Lower lobe of right lung (tissue), 2 donors: ENCODE results near the gene SCGB1A1. TPM values are rescaled to one million over a fixed set of nuclear protein-coding genes. Genes with fewer than 3 reads are reported as not detected.

Experiments
- ATAC-seq, 2 donors: fragments of 200-7000 bp; cut with Tn5 transposase; one replicate each; pipeline ENCODE4 v1.9.1; 2020 to 2022; ENCODE audit warnings: mild to moderate bottlenecking in 2 of 2, moderate library complexity in 2 of 2
- DNase-seq: peaks from one replicate; pipeline ENCODE4 v3.0.0-alpha.2; 2020
- H3K27ac ChIP-seq: fragments of 200-600 bp; one replicate; pipeline ENCODE4 v1.8.0; 2022
- H3K27me3 ChIP-seq: fragments of 200-600 bp; one replicate; pipeline ENCODE4 v1.8.0; 2022; ENCODE audit warnings: low read depth
- H3K36me3 ChIP-seq: fragments of 200-600 bp; one replicate; pipeline ENCODE4 v1.8.0; 2022; ENCODE audit warnings: mild to moderate bottlenecking
- H3K4me1 ChIP-seq: fragments of 200-600 bp; one replicate; pipeline ENCODE4 v1.8.0; 2022
- H3K4me3 ChIP-seq: fragments of 200-600 bp; one replicate; pipeline ENCODE4 v1.8.0; 2022; ENCODE audit warnings: mild to moderate bottlenecking
- H3K9me3 ChIP-seq: fragments of 200-600 bp; one replicate; pipeline ENCODE4 v1.8.0; 2022
- intact Hi-C: fragments of 100-400 bp; cut with DNase I; formaldehyde crosslinking; loops from one replicate; pipeline ENCODE4 v1.11.0; 2022
- total RNA-seq: library from RNA; stranded (reverse); fragmentation: NEBNext Ultra II Directional; extraction: Animal tissue kit (Norgen Biotek cat#: 25700); gene quantifications from one replicate; pipeline ENCODE4 v1.2.1, GENCODE V29; 2021
- TF ChIP-seq, protein P1 (sequence below): fragments of 200-600 bp; IDR thresholded peaks from one replicate; pipeline ENCODE4 v1.8.0; 2022; ENCODE audit warnings: antibody characterized with exemption, mild to moderate bottlenecking
- donor health status: DM: no; HTN: yes; CAD: no; lungs with severe emphysema.

Gene SCGB1A1
- total RNA-seq, 1 donor from 2014 or later = 3,364 TPM

DNA sequence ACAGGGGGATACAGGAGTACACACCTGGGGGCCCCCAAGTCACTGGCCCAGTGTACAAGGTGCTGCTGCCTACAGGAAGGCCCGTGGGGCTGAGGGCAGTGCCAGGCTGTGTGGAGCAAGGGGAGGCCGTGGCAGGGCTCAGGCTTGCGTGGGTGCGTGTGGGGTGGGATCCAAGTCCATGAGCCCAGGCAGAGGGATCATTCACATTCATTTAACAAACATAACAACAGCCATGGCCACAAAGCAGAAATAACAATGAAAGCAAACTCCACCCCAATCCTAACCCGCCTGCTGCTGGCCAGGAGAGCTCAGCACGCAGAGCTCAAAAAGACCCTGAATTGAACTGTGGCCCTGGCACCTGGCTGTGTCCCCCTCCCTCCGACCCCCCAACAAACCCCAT lies 17.0 kb upstream of the SCGB1A1 start:
- TF ChIP-seq, protein P1, sequence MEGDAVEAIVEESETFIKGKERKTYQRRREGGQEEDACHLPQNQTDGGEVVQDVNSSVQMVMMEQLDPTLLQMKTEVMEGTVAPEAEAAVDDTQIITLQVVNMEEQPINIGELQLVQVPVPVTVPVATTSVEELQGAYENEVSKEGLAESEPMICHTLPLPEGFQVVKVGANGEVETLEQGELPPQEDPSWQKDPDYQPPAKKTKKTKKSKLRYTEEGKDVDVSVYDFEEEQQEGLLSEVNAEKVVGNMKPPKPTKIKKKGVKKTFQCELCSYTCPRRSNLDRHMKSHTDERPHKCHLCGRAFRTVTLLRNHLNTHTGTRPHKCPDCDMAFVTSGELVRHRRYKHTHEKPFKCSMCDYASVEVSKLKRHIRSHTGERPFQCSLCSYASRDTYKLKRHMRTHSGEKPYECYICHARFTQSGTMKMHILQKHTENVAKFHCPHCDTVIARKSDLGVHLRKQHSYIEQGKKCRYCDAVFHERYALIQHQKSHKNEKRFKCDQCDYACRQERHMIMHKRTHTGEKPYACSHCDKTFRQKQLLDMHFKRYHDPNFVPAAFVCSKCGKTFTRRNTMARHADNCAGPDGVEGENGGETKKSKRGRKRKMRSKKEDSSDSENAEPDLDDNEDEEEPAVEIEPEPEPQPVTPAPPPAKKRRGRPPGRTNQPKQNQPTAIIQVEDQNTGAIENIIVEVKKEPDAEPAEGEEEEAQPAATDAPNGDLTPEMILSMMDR = no peak
- Histone ChIP-seq H3K4me3 (no peak overlapping the region), H3K4me1 (peaks cover 51% of the 10 kb centered on the region), H3K36me3 (no peaks in the 10 kb centered on the region), H3K9me3 (no peaks in the 10 kb centered on the region), H3K27me3 (no peaks in the 10 kb centered on the region), H3K27ac (peak overlapping the region; percentile 67)
- ATAC-seq (peak in 1 of 2 donors; percentile 5), DNase-seq (no peak)
- intact Hi-C loops = no loop called here

GRCh38 chr11:62402226-62402959 lies 16.4 kb upstream of the SCGB1A1 start:
- no peak overlapping the region for H3K4me3 ChIP-seq
- peaks cover 51% of the 10 kb centered on the region for H3K4me1 ChIP-seq

DNA sequence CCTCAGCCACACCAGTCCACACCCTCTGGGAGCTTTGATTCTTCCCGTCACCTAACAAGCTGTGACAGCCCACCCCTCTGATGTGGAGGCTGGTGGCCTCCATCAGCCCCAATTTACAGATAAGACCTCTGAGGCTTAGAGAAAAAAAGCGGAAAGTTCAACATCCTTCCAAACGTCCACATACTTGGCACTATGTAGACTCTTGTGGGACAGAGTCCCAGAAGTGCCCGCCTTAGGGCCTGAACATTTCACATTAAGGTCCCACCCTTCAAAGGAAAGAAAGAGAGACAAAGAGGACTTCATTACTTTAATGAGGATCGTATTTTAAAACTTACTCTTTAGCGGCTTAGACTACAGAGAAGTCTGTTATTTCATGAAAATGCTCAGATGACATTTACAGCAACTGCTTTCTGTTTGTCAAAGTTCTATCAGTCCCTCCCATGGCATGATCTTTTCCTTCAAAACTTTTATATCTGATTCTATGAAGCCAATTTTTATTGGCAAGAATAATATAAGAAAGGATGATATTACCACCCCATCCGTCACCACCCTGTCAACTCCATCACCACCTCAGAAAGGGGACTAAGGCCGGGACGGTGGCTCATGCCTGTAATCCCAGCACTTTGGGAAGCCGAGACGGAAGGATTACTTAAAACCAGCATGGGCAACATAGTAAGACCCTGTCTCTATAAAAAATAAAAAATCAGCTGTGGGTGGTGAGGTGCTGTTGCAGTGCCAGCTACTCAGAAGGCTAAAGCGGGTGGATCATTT lies 15.7 kb upstream of the SCGB1A1 start:
- intact Hi-C loops = no loop called here
- Histone ChIP-seq H3K27me3 (no peaks in the 10 kb centered on the region), H3K27ac (peak overlapping the region; percentile 67), H3K9me3 (no peaks in the 10 kb centered on the region), H3K36me3 (no peaks in the 10 kb centered on the region), H3K4me3 (no peak overlapping the region), H3K4me1 (peaks cover 44% of the 10 kb centered on the region)
- TF ChIP-seq, protein P1 = no peak
- ATAC-seq (no peak), DNase-seq (no peak)

More at GRCh38 chr11:62402226-62402959, 16.4 kb upstream of the SCGB1A1 start:
- Histone ChIP-seq H3K27me3 (no peaks in the 10 kb centered on the region), H3K9me3 (no peaks in the 10 kb centered on the region), H3K27ac (peak overlapping the region; percentile 67), H3K36me3 (no peaks in the 10 kb centered on the region)
- ATAC-seq (peak; percentile 72 to 76), DNase-seq (peak; percentile 71)
- intact Hi-C loops = no loop called here
- TF ChIP-seq, protein P1 = no peak

- DNase-seq (no peak), ATAC-seq (no peak)
- Histone ChIP-seq H3K36me3 (no peaks in the 10 kb centered on the region), H3K4me3 (no peak overlapping the region), H3K4me1 (peaks cover 36% of the 10 kb centered on the region), H3K27me3 (no peaks in the 10 kb centered on the region), H3K9me3 (no peaks in the 10 kb centered on the region), H3K27ac (no peak overlapping the region)
- TF ChIP-seq, protein P1 = no peak
- intact Hi-C loops = no loop called here
Observed at GRCh38 chr11:62404435-62404834, 14.4 kb upstream of the SCGB1A1 start.

- Histone ChIP-seq H3K27me3 (no peaks in the 10 kb centered on the region), H3K27ac (no peak overlapping the region), H3K36me3 (no peaks in the 10 kb centered on the region), H3K4me1 (peaks cover 31% of the 10 kb centered on the region), H3K9me3 (no peaks in the 10 kb centered on the region), H3K4me3 (no peak overlapping the region)
- ATAC-seq (no peak), DNase-seq (no peak)
- TF ChIP-seq, protein P1 = no peak
- intact Hi-C loops = no loop called here
Observed at GRCh38 chr11:62404901-62405300, 13.9 kb upstream of the SCGB1A1 start.
